HEK293 (cell line): ENCODE measurements around the gene PSAPL1.

Experiments used
- CTCF ChIA-PET: fragments of 350-600 bp; formaldehyde crosslinking; extraction: SDS; loops from one replicate; lab custom pipeline; 2021; ENCODE audit warnings: antibody characterized with exemption; lab: Yijun Ruan, JAX
- POLR2A ChIA-PET: fragments of 300-600 bp; formaldehyde crosslinking; extraction: SDS; loops from one replicate; lab custom pipeline; 2020; ENCODE audit warnings: antibody characterized with exemption, inconsistent platforms; lab: Yijun Ruan, JAX
- H3K27ac ChIP-seq: fragments of 200-500 bp; sonication (Bioruptor generic); 2 replicates; pipeline ENCODE4 v1.5.1; 2014; ENCODE audit warnings: low read depth, low read length, control low read depth, inconsistent platforms; ENCODE audit errors: extremely low read depth
- H3K36me3 ChIP-seq, 2 experiments: fragments of 200-500 bp in 1 of 2; sonication (Bioruptor generic) in 1 of 2; 1 replicate in 1 of 2; 2 replicates in 1 of 2; pipeline ENCODE4 v1.5.1; 2014 to 2017; ENCODE audit warnings: inconsistent platforms in 2 of 2, low read length in 2 of 2; ENCODE audit not compliant: control insufficient read depth in 2 of 2, insufficient read depth in 1 of 2
- H3K4me1 ChIP-seq: fragments of 200-500 bp; sonication (Bioruptor generic); 2 replicates; pipeline ENCODE4 v1.5.1; 2014; ENCODE audit warnings: mild to moderate bottlenecking, low read length, inconsistent platforms; ENCODE audit not compliant: control insufficient read depth, insufficient read depth
- H3K4me3 ChIP-seq: 2 replicates; pipeline ENCODE4 v1.5.1; 2011; ENCODE audit warnings: low read depth, mild to moderate bottlenecking, control low read depth, low read length, moderate library complexity
- H3K9me3 ChIP-seq: fragments of 200-500 bp; sonication (Bioruptor generic); 2 replicates; pipeline ENCODE4 v1.5.1; 2014; ENCODE audit warnings: low read depth, low read length, inconsistent platforms; ENCODE audit not compliant: control insufficient read depth, insufficient read depth
- AEBP2 ChIP-seq: fragments of 450-650 bp; formaldehyde crosslinking; IDR thresholded peaks from 2 replicates; pipeline ENCODE4 v1.5.1; 2016; ENCODE audit warnings: missing biosample characterization, missing genetic modification characterization, borderline replicate concordance
- GLIS2 ChIP-seq: fragments of 450-650 bp; formaldehyde crosslinking; IDR thresholded peaks from 2 replicates; pipeline ENCODE4 v1.5.1; 2016; ENCODE audit warnings: missing biosample characterization, missing genetic modification characterization
- IKZF3 ChIP-seq: fragments of 450-650 bp; IDR thresholded peaks from 2 replicates; pipeline ENCODE4 v1.5.0; 2018; ENCODE audit warnings: missing biosample characterization, mild to moderate bottlenecking, missing genetic modification characterization, moderate library complexity
- PRDM2 ChIP-seq: fragments of 450-650 bp; formaldehyde crosslinking; IDR thresholded peaks from 2 replicates; pipeline ENCODE4 v1.5.1; 2016; ENCODE audit warnings: missing biosample characterization, missing genetic modification characterization, borderline replicate concordance
- TSHZ1 ChIP-seq: fragments of 450-650 bp; formaldehyde crosslinking; IDR thresholded peaks from 2 replicates; pipeline ENCODE4 v1.5.1; 2016; ENCODE audit warnings: missing biosample characterization, missing genetic modification characterization, borderline replicate concordance
- ZBTB7A ChIP-seq: fragments of 450-650 bp; formaldehyde crosslinking; IDR thresholded peaks from 2 replicates; pipeline ENCODE4 v1.5.1; 2016; ENCODE audit warnings: low read depth, missing biosample characterization, missing genetic modification characterization
- ZEB2 ChIP-seq: fragments of 450-650 bp; formaldehyde crosslinking; IDR thresholded peaks from 2 replicates; pipeline ENCODE4 v1.5.1; 2016; ENCODE audit warnings: missing biosample characterization, missing genetic modification characterization
- ZNF112 ChIP-seq: fragments of 450-650 bp; formaldehyde crosslinking; IDR thresholded peaks from 2 replicates; pipeline ENCODE4 v1.5.0; 2017; ENCODE audit warnings: missing biosample characterization, missing genetic modification characterization
- ZNF121 ChIP-seq: fragments of 450-650 bp; formaldehyde crosslinking; IDR thresholded peaks from 2 replicates; pipeline ENCODE4 v1.5.1; 2016; ENCODE audit warnings: missing biosample characterization, missing genetic modification characterization
- ZNF19 ChIP-seq: fragments of 450-650 bp; formaldehyde crosslinking; IDR thresholded peaks from 2 replicates; pipeline ENCODE4; 2016; ENCODE audit warnings: missing biosample characterization, missing genetic modification characterization, low read depth
- ZNF214 ChIP-seq: fragments of 450-650 bp; formaldehyde crosslinking; IDR thresholded peaks from 2 replicates; pipeline ENCODE4 v1.5.1; 2017; ENCODE audit warnings: missing biosample characterization, mild to moderate bottlenecking, missing genetic modification characterization, borderline replicate concordance
- ZNF398 ChIP-seq: fragments of 450-650 bp; formaldehyde crosslinking; IDR thresholded peaks from 2 replicates; pipeline ENCODE4 v1.5.1; 2017; ENCODE audit warnings: missing biosample characterization, missing genetic modification characterization
- ZNF521 ChIP-seq: fragments of 450-650 bp; formaldehyde crosslinking; IDR thresholded peaks from 2 replicates; pipeline ENCODE4 v1.5.1; 2017; ENCODE audit warnings: missing biosample characterization, mild to moderate bottlenecking, missing genetic modification characterization
- ZNF530 ChIP-seq: fragments of 450-650 bp; formaldehyde crosslinking; IDR thresholded peaks from 2 replicates; pipeline ENCODE4 v1.5.1; 2016; ENCODE audit warnings: low read depth, missing biosample characterization, missing genetic modification characterization
- ZNF555 ChIP-seq: fragments of 450-650 bp; formaldehyde crosslinking; conservative IDR thresholded peaks from 2 replicates; pipeline ENCODE4 v1.5.1; 2017; ENCODE audit warnings: missing biosample characterization, mild to moderate bottlenecking, missing genetic modification characterization, inconsistent platforms
- ZNF560 ChIP-seq: fragments of 450-650 bp; formaldehyde crosslinking; IDR thresholded peaks from 2 replicates; pipeline ENCODE4 v1.5.1; 2017; ENCODE audit warnings: missing biosample characterization, missing genetic modification characterization, borderline replicate concordance
- ZNF580 ChIP-seq: fragments of 450-650 bp; formaldehyde crosslinking; IDR thresholded peaks from 2 replicates; pipeline ENCODE4 v1.5.1; 2016; ENCODE audit warnings: missing biosample characterization, missing genetic modification characterization
- ZNF624 ChIP-seq: fragments of 450-650 bp; formaldehyde crosslinking; IDR thresholded peaks from 2 replicates; pipeline ENCODE4 v1.5.1; 2017; ENCODE audit warnings: missing biosample characterization, missing genetic modification characterization
- ZNF704 ChIP-seq: fragments of 450-650 bp; formaldehyde crosslinking; IDR thresholded peaks from 2 replicates; pipeline ENCODE4 v1.5.1; 2016; ENCODE audit warnings: missing biosample characterization, missing genetic modification characterization
- ZNF747 ChIP-seq: fragments of 450-650 bp; formaldehyde crosslinking; IDR thresholded peaks from 2 replicates; pipeline ENCODE4 v1.5.1; 2016; ENCODE audit warnings: missing biosample characterization, missing genetic modification characterization
- ZNF785 ChIP-seq: fragments of 450-650 bp; formaldehyde crosslinking; IDR thresholded peaks from 2 replicates; pipeline ENCODE4 v1.5.1; 2016; ENCODE audit warnings: missing biosample characterization, missing genetic modification characterization
- ZNF837 ChIP-seq: fragments of 450-650 bp; formaldehyde crosslinking; IDR thresholded peaks from 2 replicates; pipeline ENCODE4 v1.5.1; 2016; ENCODE audit warnings: missing biosample characterization, missing genetic modification characterization

PSAPL1 gene

GRCh38 chr4:7429601-7430078, 5.1 kb downstream of the PSAPL1 start:
- Histone ChIP-seq H3K36me3 (no peaks in the 10 kb centered on the region), H3K4me3 (no peak overlapping the region), H3K27ac (no peak overlapping the region), H3K9me3 (no peaks in the 10 kb centered on the region), H3K4me1 (no peaks in the 10 kb centered on the region)
- ChIA-PET POLR2A (no interaction called here), CTCF (no interaction called here)
- no peak for TF ChIP-seq ZNF624 (tag by site-specific recombination)
- TF ChIP-seq ZNF560 (tag by site-specific recombination), result no peak
- no peak for TF ChIP-seq ZNF121
- no peak for TF ChIP-seq ZNF747 (tag by site-specific recombination)
- TF ChIP-seq TSHZ1 (tag by site-specific recombination), result no peak
- TF ChIP-seq AEBP2 (tag by site-specific recombination), result no peak
- no peak for TF ChIP-seq ZNF785 (tag by site-specific recombination)
- TF ChIP-seq ZNF521 (tag by site-specific recombination), result no peak
- TF ChIP-seq ZNF530, result no peak
- TF ChIP-seq ZNF214 (tag by site-specific recombination), result no peak
- no peak for TF ChIP-seq ZNF19 (tag by site-specific recombination)

- ChIA-PET POLR2A (no interaction called here), CTCF (no interaction called here)
- Histone ChIP-seq H3K4me1 (no peaks in the 10 kb centered on the region), H3K27ac (no peak overlapping the region), H3K36me3 (no peaks in the 10 kb centered on the region), H3K9me3 (no peaks in the 10 kb centered on the region), H3K4me3 (no peak overlapping the region)
- TF ChIP-seq ZNF624 (tag by site-specific recombination) (no peak), ZNF555 (tag by site-specific recombination) (no peak), ZNF837 (no peak), PRDM2 (no peak), GLIS2 (tag by site-specific recombination) (no peak), ZNF580 (tag by site-specific recombination) (no peak), ZEB2 (tag by site-specific recombination) (no peak), ZNF398 (tag by site-specific recombination) (no peak), IKZF3 (tag by site-specific recombination) (no peak), ZNF704 (no peak), ZNF112 (tag by site-specific recombination) (no peak), ZBTB7A (tag by site-specific recombination) (no peak)
Observed at GRCh38 chr4:7429069-7429416, 5.7 kb downstream of the PSAPL1 start.
